GM19043 (cell line): ENCODE results near the gene RAP1A.
"Not testable (repeated sequence)": the region's sequence is repeated elsewhere in the genome, so short reads cannot be mapped to it uniquely, and the experiment has no call there.

Source experiments
- ATAC-seq: cut with Tn5 transposase; IDR thresholded peaks from one replicate; pipeline ENCODE4 v1.9.1; 2021; ENCODE audit warnings: low read depth; ENCODE audit not compliant: unreplicated experiment

RAP1A gene

DNA sequence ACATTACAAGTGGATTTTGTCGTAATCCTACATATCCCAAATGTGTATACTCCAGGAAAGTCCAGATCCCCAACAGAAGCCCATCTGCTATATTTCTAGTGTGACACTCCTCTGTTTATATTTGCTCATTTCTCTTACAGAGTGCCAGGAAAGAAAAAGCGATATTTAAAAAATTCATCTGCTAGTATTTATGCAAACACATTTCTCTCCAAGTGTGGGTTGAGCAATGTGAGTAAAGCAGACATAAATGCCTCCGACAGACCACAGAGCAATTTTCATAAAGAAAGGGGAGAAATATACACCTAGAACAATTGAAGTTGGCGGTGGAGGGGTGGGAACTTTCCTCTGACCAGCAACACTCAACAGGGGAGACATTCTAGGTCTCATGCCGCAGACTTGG, 22.2 kb upstream of the RAP1A start:
- no peak for ATAC-seq

DNA sequence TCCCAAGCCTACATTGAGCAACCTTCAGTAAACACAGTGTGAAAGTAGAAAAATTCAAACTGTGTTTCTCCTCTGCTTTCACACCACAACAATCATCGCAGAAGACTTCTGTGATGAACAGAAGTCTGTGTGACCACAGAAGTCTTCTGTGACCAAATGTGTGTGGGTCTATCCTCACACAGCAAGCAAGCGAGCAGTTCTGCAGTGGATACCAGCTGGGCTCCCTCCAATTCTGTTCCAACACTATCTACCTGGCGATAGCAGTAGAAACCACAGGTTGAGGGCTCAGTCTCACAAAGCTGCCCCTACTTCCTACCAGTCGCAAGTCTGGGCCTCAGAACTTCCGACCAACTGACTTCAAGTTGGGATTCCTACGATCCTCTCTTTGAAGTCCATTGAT, 21.0 kb upstream of the RAP1A start:
- no peak for ATAC-seq

DNA sequence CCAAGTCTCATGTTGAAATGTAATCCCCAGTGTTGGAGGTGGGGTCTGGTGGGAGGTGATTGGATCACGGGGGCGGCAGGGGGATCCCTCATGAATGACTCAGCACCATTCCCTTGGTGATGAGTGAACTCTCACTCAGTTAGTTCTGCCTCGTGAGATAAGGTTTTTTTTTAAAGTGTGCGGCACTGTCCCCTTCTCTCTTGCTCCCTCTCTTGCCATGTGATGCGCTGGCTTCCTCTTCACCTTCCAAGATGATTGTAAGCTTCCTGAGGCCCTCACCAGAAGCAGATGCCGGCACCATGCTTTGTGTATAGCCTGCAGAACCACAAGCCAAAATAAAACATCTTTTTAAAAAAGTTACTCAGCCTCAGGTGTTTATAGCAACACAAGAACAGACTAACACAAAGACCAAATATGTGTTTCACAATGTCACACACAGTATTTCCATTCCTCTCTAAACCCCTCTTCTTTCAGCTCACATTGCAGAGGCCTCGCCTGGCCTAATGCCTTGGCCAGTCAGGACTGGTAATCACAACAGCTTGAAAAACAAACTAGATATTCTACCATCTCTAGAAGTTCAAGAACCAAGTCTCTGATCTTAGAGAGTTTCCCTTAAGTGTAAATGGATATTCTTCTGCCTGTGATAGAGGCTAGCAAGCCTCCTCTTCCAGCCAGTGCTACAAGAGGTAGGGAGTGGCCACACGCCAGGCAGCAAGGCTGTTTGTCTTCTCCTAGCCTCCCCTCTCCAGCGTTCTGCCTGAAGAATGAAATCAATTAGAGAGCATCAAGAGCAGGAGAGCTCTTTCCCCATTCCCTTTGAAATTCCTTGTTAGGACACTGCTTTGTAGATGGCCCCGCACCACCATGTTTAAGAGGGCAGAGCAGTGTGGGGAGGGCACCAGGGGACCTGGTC, 19.6 kb upstream of the RAP1A start:
- ATAC-seq = no peak

DNA sequence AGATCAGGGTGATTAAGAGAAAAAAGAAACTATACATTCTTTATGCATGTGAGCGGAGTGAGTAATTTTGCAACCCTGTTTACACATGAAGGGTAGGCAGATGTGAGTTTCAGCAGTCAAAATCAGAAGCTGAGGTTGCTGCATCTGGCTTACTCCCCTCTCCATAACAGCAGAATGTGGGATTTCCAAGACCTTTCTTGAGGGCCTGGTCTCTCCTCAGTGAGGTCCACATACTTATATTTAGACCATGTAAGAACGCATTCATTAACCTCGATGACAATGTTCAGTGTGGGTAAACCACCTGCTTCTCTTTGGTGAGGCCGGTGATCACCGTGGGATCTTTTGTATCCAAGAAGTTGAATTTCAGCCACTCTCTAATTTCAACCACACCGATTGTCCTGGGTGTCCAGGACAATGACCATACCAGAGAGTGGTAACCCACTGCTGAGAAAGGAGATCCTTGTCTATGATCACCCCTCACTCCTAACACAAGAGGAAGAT, 18.7 kb upstream of the RAP1A start:
- ATAC-seq = peak; percentile 67

DNA sequence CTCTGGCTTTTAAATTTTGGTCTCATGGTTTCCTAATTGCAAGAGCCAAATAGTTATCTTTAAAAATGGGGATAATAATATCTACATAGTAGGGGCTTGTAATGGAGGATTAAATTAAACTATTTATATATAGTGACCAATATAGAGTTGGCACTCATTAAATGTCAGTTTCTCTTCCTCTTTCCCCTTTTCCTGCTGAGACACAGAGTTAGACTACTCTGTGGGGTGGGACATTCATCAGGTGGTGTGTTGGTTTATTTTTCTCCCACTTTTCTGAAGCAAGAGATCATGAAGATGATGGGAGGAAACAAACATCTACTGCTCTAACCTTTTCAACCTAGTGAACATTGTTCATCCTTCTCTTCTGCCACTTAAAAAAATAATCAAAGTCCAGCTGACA, 17.3 kb upstream of the RAP1A start:
- ATAC-seq = no peak

DNA sequence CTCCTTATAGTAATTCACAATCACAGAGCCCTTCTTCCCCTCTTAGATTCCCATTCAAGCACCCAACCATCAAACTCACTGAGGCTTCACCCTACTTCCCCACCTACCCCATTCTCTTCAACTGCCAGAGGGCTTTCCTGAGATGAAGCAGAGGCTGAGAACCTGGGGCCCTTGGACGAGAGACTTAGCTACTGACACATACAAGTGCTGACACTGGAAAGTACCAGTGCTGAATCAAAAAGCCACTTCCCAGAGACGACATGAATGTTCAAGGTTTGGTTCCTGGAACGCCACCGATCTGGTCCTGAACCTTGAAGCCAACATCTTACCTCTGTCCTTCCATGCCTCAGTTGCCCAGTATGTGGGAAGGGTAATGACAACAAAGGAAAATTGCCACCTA, 16.6 kb upstream of the RAP1A start:
- ATAC-seq = no peak

DNA sequence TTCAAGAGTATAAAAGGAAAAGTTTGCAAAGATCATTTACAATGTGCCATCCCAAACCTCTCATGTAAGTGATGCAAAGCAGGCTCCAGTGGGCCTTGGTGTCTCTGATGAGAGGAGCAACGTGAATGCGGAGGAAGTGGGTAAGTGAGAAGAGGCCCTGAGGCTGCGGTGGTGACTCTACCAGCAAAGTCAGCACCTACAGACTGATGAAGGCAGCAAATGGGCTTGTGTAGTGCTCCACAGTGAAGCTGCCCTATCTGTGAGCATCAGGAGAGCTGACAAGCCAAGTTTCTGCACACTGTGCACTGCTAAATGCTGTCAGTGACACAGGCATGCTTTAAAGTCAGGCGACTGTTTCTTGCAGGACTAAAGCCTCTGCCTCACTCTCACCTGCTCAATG, 15.6 kb upstream of the RAP1A start:
- no peak for ATAC-seq

DNA sequence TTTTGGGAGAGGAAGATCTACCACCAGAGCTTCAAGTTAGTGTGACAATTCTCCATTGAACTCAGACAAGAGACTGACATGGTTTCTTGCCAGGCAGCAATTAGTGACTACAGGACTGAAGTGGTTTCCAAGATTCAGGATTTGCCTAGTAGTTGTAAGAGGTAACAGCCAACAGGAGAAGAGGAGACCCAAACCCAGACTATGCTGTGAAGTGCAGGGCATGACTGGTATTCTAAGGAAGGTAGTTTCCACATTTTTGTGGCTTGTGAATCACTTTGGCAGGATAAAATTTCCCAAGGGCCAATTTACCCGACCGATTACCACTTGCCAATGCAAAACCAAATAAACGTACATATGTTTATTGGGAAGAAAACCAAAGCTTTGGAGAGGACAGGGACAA, 14.7 kb upstream of the RAP1A start:
- ATAC-seq = no peak

DNA sequence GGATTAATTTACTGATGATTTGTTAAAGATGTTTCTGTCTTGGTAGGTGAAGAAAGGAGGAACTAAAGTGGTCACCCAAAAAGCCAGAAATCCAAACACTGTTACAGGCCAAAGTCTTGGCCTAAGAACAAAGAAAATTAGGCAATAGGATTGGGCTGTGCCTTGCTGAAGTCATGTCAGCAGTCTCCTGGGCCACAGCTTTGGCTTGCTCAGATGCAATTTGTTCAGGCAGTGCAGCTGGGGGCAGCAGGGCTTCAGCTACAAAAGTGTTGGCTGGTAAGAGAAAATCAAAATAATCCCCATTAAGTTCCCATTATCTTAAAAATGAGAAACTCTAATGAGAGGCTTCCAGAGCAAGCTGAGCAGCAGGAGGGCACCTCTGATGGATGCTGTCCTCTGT, 14.0 kb upstream of the RAP1A start:
- no peak for ATAC-seq

DNA sequence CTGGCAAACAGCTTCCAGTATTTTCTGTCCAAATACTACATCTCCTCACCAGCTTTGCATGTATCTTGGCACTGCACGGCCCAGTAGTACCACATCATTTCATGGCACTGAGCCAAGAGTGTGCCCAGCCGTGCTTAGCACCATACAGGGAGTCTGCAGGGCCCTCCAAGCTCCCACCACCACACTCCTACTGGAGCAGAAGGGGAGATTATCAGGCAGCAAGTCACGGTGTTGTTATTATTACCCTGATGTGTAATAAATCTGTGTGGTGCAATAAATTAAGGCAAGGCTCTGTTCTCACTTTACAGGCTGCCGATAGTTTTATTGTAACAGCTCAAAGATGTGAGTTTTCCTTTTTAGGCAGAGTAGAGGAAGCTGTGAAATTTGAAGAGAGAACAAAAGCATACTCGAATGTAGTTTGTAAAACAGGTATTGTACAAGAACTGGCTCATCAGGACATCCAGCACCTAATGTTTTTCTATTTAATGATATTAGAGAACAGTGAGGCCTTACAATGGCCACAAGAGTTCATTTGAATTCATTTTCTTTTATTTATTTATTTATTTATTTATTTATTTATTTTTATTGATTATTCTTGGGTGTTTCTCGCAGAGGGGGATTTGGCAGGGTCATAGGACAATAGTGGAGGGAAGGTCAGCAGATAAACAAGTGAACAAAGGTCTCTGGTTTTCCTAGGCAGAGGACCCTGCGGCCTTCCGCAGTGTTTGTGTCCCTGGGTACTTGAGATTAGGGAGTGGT, 13.0 kb upstream of the RAP1A start:
- ATAC-seq = not testable (repeated sequence)

DNA sequence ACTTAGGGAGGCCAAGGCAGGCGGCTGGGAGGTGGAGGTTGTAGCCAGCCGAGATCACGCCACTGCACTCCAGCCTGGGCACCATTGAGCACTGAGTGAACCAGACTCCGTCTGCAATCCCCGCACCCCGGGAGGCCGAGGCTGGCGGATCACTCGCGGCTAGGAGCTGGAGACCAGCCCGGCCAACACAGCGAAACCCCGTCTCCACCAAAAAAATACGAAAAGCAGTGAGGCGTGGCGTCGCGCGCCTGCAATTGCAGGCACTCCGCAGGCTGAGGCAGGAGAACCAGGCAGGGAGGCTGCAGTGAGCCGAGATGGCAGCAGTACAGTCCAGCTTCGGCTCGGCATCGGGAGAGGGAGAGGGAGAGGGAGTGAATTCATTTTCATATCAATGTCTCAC, 11.1 kb upstream of the RAP1A start:
- not testable (repeated sequence) for ATAC-seq

DNA sequence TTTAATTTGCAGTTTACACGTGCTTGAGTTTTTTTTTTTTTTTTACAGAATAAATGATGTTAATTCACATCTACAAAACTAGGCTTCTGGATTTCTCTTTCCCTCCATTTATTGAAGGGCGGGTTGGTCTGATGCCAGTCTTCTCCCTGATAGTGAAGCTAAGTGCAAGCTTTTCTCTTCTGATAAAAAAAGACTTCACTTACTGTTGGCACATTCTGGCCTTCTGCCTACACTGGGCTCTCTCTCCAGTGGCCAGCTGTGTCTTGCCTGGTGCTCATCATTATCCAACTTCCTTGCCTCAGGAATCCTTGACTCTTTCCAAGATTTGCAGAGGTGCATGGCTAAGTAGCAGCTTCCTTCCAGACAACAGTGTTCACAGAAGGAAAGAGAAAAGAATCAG, 7.6 kb upstream of the RAP1A start:
- ATAC-seq = no peak

DNA sequence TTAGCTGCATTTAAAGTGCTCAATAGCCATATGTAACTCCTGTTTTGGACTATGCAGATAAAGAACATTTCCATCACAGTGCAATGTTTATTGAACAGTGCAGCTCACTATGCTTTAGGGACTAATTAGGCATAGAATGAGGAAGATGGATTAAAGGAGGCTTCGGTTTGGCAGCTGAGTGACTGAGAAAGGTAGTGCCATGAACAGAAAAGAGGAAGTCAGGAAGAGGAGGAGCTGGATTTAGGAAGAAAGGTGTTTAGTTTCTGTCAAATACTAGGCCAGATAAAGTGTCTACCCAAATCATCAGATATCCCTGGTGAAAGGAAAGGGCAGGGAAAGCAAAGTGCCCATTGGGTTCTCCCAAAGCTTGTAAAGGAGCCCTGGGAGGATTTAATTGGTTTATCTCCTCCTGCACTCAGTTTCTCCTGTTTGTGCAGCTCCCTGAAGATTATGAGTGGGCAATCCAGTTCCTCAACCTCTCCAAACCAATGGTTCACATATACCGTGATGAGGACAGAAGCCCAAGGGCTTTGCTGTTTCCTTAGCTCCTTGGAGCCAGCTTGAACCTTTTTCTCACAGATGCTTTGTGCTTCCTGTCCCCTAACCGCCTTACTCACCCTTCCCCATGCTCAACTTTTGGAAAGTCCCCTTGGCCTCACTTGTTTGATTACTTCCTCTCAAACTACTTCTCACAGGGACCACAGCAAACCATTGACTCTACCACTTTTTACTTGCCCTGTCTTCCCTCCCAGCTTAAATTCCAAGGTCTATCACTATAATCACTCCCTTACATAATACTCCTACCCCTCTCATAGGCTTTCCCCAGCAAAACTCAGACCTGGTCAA, 3.5 kb upstream of the RAP1A start:
- ATAC-seq = peak; percentile 46

DNA sequence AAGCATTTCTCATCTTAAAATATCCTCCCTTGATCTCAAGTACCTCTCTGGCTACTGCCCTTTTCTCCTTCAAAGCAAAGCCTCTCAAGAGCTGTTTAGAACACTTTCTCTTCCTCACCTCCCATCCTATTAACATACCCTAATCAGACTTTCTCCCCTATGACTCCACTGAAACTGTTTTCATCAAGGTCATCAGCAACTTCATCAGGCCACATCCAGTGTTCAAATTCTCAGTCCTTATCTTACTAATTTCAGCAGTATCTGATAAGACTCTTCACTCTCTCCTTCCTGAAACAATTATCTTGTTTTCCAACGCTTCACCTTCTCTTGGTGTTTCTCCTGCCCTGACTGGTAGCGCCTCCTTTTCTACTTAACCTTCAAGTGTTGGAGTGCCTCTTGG, 1.5 kb upstream of the RAP1A start:
- ATAC-seq = no peak

DNA sequence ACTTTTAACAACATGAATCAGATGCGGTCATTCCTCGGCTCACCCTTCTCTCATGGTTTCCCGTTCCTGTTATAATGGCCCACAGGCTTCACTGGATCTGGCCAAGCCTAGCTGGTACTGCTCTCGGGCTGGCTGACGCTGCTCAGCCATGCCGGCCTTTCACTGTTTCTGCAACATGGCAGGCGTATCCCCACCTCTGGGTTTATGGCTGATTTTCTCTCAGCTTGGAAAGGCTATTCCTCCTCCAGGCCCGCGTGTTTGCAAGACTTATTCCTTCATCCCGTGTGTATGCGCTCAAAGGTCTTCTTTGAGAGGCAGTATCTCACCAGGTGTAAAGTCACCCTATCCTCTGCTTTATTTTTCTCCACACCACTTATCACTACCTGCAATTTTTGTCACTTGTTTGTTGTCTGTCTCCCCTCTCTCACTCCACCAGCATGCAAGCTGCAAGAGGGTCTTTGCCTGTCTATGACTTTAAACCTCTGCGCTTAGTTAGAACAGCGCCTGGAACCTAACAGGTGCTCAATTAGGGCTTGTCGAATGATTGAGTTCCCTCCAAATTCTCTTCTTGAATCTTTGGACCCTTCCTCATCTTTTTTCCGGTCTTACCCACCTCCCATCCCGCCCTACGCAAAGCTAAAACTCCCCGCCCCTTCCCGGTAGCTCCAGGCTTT, 491 bp upstream of the RAP1A start:
- ATAC-seq = peak; percentile 4

DNA sequence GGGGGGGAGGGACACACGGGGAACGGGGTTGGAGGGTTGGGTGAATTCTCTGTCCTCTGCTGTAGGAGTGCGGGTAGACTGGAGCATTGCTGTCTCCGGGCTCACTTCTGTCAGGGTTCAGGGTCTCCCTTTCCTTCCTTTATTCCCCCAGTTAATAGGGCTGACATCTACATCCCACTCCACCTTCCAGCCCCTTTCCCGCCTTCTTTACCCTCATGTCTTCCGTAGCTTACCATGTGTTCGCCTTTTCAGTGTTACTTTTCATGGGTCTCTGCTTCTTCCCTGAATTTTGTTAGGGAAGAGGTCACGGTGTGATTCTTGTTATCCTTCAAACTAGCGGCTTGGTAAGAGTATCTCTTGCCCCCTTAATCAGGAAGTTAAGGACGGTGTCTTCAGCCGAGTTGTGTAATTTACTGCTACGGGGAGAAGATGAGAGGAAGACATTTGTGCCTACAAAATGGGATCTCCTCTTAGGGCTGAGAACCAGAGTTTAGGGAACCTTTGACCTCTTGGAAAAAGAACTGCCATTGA, 917 bp downstream of the RAP1A start:
- no peak for ATAC-seq

DNA sequence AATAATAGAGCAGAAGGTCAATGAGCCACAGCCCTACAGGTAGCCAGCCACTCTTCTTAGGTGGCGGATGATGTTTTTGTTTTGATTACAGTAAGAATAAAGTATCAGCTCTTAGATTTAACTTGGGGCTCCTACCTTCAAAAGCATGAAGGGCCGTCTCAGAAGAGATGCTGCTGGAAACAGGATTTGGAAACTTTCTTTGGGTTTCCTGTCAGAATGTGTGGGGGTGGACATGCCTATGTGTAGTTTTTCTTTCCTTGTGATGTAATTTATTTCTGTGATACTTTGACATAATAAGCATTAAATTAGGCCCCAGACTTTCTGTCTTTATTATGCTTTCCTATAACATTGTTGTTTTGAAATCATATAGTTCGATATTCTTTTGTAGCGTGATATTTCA, 1.5 kb downstream of the RAP1A start:
- ATAC-seq = no peak

DNA sequence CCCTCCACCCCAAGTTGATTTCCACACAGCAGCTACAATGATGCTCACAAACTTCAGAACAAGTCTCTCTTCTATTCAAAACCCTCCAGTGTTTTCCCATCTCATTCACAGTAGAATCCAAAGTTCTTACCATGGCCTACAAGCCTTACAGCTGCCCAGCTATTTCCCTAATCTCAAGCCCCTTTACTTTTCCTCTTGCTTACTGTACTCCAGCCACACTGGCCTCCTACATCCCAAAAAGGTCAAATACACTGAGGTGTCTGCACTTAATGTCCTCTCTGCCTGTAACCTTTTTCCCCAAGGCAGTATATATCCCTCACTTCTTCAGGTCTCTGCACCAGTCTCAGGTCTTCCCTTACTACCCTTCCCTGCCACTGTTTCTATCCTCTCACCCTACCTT, 2.6 kb downstream of the RAP1A start:
- ATAC-seq = no peak

DNA sequence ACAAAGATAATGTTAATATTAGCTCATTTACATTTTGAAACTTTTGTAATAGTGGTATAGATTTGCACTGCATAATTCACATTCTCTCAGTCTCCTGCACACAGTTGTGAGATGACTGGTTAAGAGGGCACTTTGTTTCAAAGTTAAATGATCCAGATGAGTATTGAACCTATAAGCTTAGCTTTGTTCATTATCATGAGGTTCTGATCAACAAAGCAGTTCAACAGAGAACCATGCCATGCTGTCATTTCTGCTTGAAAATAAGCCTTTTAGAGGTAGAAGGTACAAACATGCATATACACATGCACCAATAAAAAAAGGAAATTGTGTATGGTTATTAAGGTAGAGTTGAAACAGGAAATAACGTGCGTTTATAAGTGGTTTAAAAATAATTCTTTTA, 4.8 kb downstream of the RAP1A start:
- no peak for ATAC-seq

DNA sequence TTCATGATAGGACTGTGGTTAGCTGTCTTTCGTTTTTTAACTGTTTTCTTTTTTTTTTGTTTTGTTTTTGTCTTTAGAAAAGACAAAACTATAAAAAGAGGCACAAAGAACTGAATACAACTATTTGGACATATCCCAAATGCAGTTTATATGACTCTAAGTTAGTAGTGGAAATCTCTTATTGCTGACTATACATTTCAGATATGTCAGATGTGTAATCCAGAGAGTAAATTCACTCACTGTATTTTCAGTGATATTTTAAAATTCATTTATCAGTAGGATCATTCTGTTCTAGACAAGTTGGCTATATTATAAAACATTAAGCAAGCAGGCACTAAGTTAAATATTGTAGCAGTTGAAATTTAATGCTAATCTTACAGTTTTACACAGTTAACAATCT, 5.7 kb downstream of the RAP1A start:
- ATAC-seq = no peak
